ENCODE measurements around the gene PRDM16. TPM values are rescaled to one million over a fixed set of nuclear protein-coding genes. Genes with fewer than 3 reads are reported as not detected.

PRDM16 gene
- total RNA-seq, 1 donor from 2014 or later: 0.79 TPM

DNA sequence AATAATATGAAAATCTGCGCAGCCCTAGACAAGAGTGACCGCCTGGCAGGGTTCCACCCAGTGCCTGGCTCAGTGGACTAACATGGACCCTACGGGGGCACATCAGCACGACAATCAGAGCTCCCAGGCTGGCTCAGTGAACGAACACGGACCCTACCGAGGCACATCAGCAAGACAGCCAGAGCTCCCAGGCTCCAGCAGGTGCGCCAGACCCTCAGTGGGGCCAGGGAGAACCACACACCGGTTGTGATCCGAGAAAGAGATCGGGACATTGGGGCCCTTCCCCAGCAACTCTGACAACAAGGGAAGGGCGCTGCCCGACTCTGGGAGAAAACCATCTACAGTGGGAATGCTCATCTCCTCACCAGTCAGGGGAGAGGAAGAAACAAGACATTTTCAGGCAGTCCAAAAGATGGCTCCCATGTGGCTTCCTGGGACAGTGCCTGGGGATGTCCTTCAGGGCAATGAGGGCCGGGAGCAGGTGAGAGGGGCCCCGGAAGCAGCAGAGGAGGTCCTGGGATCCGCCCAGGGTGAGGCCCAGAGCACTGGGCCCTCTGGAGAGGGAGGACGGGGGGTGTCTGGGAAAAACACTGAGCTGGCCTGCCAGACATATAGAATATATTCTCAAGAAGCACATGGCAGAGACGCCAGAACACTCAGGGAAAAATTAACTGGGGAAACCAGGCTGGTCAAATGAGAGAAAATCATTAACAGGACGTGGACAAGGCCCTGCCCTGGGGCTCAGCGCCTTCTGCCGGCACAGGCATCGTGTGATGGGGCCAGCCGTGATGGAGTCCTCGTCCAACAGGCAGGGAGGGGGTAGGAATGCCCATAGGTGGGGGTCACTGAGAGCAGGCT is 390.3 kb downstream of the PRDM16 start:
- no peaks in the 10 kb centered on the region for H3K27me3 ChIP-seq (ENCODE audit: control insufficient read depth, insufficient read depth, low read length)
- FAIRE-seq: no peak
- TF ChIP-seq, protein P1, sequence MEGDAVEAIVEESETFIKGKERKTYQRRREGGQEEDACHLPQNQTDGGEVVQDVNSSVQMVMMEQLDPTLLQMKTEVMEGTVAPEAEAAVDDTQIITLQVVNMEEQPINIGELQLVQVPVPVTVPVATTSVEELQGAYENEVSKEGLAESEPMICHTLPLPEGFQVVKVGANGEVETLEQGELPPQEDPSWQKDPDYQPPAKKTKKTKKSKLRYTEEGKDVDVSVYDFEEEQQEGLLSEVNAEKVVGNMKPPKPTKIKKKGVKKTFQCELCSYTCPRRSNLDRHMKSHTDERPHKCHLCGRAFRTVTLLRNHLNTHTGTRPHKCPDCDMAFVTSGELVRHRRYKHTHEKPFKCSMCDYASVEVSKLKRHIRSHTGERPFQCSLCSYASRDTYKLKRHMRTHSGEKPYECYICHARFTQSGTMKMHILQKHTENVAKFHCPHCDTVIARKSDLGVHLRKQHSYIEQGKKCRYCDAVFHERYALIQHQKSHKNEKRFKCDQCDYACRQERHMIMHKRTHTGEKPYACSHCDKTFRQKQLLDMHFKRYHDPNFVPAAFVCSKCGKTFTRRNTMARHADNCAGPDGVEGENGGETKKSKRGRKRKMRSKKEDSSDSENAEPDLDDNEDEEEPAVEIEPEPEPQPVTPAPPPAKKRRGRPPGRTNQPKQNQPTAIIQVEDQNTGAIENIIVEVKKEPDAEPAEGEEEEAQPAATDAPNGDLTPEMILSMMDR (IDR thresholded peaks at IDR 0.05; ENCODE audit: insufficient read depth, low read length, severe bottlenecking): no peak
- DNase-seq (ENCODE audit: low read depth): no peak
- peaks cover 2% of the 10 kb centered on the region for H3K36me3 ChIP-seq (ENCODE audit: control insufficient read depth, insufficient read depth, low read length)
- H3K4me3 ChIP-seq (ENCODE audit: low read depth, low read length): no peak overlapping the region

DNA sequence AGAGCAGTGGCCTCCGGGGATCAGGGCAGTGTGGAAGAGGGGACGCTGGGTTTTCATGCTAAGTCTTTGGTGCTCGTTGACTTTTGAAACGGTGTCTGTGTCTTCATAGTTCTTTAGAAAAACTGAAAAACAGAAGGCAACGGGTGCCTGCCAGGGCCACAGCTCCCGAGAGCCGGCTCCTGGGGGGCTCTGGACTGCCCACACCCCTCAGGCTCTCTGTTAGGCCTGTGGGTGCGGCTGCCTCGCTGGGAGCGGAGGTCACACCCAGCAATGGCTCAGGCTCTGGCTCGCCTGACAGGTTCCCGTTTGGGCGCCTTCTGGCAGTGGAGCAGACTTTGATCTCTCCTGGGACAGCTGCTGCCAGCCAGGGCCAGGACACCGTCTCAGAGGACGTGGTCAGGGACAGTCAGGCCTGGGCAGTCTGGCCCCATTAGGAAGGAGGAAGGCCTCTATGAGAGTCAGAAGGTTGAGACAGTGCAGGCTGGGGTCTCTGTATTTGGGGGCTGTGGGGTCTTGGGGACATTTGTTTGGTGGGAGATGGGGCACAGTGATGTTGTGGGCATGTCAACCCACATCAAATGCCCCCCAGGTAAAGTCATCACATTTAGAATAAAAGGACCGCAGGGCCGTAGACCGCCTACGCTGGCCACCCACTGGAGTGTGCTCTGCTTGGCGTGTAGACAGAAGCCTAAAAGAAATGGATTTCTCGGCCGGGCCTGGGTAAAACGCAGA is 391.1 kb downstream of the PRDM16 start:
- TF ChIP-seq, protein P1 (IDR thresholded peaks at IDR 0.05; ENCODE audit: insufficient read depth, low read length, severe bottlenecking): no peak
- no peaks in the 10 kb centered on the region for H3K27me3 ChIP-seq (ENCODE audit: control insufficient read depth, insufficient read depth, low read length)
- no peak overlapping the region for H3K4me3 ChIP-seq (ENCODE audit: low read depth, low read length)
- FAIRE-seq: no peak
- H3K36me3 ChIP-seq (ENCODE audit: control insufficient read depth, insufficient read depth, low read length): peaks cover 2% of the 10 kb centered on the region
- DNase-seq (ENCODE audit: low read depth): peak; percentile 34

GRCh38 chr1:3460672-3461131 is 391.7 kb downstream of the PRDM16 start:
- peak; percentile 33 for DNase-seq (ENCODE audit: low read depth)
- FAIRE-seq: no peak
- TF ChIP-seq, protein P1 (IDR thresholded peaks at IDR 0.05; ENCODE audit: insufficient read depth, low read length, severe bottlenecking): no peak
- Histone ChIP-seq H3K27me3 (ENCODE audit: control insufficient read depth, insufficient read depth, low read length) (no peaks in the 10 kb centered on the region), H3K4me3 (ENCODE audit: low read depth, low read length) (no peak overlapping the region), H3K36me3 (ENCODE audit: control insufficient read depth, insufficient read depth, low read length) (peaks cover 2% of the 10 kb centered on the region)

DNA sequence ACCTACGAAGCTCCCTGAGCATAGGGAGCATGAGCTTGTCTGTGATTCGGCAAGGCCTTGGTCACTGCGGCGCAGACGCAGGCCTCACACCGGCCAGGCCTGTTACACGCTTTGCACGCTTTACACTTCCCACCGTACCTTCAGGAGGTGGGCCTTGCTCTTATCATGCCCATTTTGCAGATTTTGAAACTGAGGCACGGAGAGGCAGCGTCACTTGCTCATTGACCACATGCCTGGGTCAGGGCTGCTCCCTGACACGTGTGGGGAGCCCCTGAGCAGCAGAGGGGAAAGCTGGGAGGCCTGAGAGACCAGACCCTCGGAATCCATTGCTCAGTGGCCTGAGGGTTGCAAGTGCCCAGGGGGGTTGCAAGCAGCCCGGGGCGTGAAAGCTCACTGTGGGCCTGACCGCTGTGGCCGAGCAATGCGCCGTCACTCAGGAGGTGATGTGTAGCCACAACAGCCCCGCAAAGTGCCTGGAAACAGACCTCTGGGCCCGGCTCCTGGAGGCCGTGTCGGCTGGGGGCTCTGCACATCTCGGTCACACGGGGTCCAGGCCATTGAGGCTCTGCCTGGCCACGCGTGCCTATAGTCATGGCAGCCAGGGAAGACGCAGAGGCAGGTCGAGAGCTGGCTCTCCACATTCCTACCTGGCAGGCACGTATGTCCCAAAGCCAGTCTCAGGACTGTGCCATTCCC is 392.4 kb downstream of the PRDM16 start:
- TF ChIP-seq, protein P1 (IDR thresholded peaks at IDR 0.05; ENCODE audit: insufficient read depth, low read length, severe bottlenecking): no peak
- Histone ChIP-seq H3K4me3 (ENCODE audit: low read depth, low read length) (no peak overlapping the region), H3K27me3 (ENCODE audit: control insufficient read depth, insufficient read depth, low read length) (no peaks in the 10 kb centered on the region), H3K36me3 (ENCODE audit: control insufficient read depth, insufficient read depth, low read length) (peaks cover 2% of the 10 kb centered on the region)
- DNase-seq (ENCODE audit: low read depth): no peak
- no peak for FAIRE-seq

- DNase-seq (ENCODE audit: low read depth) (no peak), FAIRE-seq (no peak)
- Histone ChIP-seq H3K4me3 (ENCODE audit: low read depth, low read length) (no peak overlapping the region), H3K36me3 (ENCODE audit: control insufficient read depth, insufficient read depth, low read length) (peaks cover 2% of the 10 kb centered on the region), H3K27me3 (ENCODE audit: control insufficient read depth, insufficient read depth, low read length) (no peaks in the 10 kb centered on the region)
- TF ChIP-seq, protein P1 (IDR thresholded peaks at IDR 0.05; ENCODE audit: insufficient read depth, low read length, severe bottlenecking): no peak
Observed at GRCh38 chr1:3461934-3462275, 392.9 kb downstream of the PRDM16 start.

Data from bronchial epithelial cell (primary cell).